ENCODE results near the gene SEL1L3. TPM values are rescaled to one million over a fixed set of nuclear protein-coding genes. Genes with fewer than 3 reads are reported as not detected.

Gene SEL1L3
- total RNA-seq, 1 experiment from 2014 or later, result 48.3 TPM

- Histone ChIP-seq H3K79me2 (ENCODE audit: insufficient read depth, low read length) (no peaks in the 10 kb centered on the region), H3K27ac (ENCODE audit: insufficient read length, low read depth, low read length) (no peak overlapping the region), H3T11ph (ENCODE audit: low read length) (no peak overlapping the region), H2BK12ac (ENCODE audit: insufficient read length, low read depth, low read length) (no peak overlapping the region), H3K9ac (ENCODE audit: extremely low read depth, insufficient read length, low read length) (no peak overlapping the region), H2AFZ (ENCODE audit: low read length) (no peak overlapping the region), H2BK120ac (ENCODE audit: low read depth, low read length, poor library complexity, severe bottlenecking) (no peak overlapping the region), H4K20me1 (ENCODE audit: control insufficient read depth, insufficient read depth, insufficient read length) (no peaks in the 10 kb centered on the region), H3K4ac (ENCODE audit: low read depth, low read length) (no peak overlapping the region), H3K9me3 (ENCODE audit: control insufficient read depth, low read depth, low read length) (no peaks in the 10 kb centered on the region), H3K18ac (ENCODE audit: insufficient read length, low read depth, low read length) (no peak overlapping the region), H2AK5ac (ENCODE audit: insufficient read length, low read length) (no peak overlapping the region), H3K4me1 (ENCODE audit: insufficient read depth, low read length) (no peaks in the 10 kb centered on the region), H4K8ac (replicated peaks; ENCODE audit: insufficient read length, low read depth, low read length) (no peak overlapping the region), H2BK15ac (ENCODE audit: low read depth, low read length) (no peak overlapping the region), H3K23ac (ENCODE audit: insufficient read length, low read depth, low read length) (no peak overlapping the region), H4K5ac (ENCODE audit: insufficient read length, low read depth, low read length) (no peak overlapping the region), H3K14ac (ENCODE audit: insufficient read depth, low read length) (no peak overlapping the region; the same call in 1 of the 2 replicates), H2BK20ac (ENCODE audit: low read depth, low read length, poor library complexity, severe bottlenecking) (no peak overlapping the region), H2BK5ac (ENCODE audit: insufficient read length, low read length) (no peak overlapping the region), H4K91ac (ENCODE audit: insufficient read length, low read depth, low read length) (no peak overlapping the region), H3K4me2 (ENCODE audit: insufficient read depth, insufficient read length, low read length) (no peak overlapping the region), H3K79me1 (ENCODE audit: insufficient read depth, low read depth, low read length, poor library complexity, severe bottlenecking) (no peaks in the 10 kb centered on the region), H3K56ac (ENCODE audit: insufficient read length, low read depth, low read length) (no peak overlapping the region), H3K23me2 (ENCODE audit: insufficient read length, low read depth, low read length, poor library complexity, severe bottlenecking) (no peaks in the 10 kb centered on the region), H3K27me3 (ENCODE audit: insufficient read depth, low read length) (no peaks in the 10 kb centered on the region)
- Mint-ChIP-seq H3K9me3 (no peaks in the 10 kb centered on the region), H3K4me1 (0 out of 4 replicates have a peak, but pooled peaks cover 0 to 3% of the 10 kb centered on the region in 2 experiments), H3K27ac (peak overlapping the region; percentile 10 to 69 (median 16); a peak in 3 of 7 replicates), H3K27me3 (ENCODE audit: low read depth) (no peaks in the 10 kb centered on the region), H3K36me3 (ENCODE audit: insufficient read depth in 1 of 3, low read depth in 3 of 3) (peaks cover 30 to 57% (median 36%) of the 10 kb centered on the region in 3 experiments), H3K4me3 (no peak overlapping the region)
- DNase-seq, result no peak
- WGBS (ENCODE audit: extremely low coverage, insufficient read length, low lambda C conversion rate), result no CpG with 5 or more reads among the region's 7 CpGs
- TF ChIP-seq CTCF (conservative IDR thresholded peaks at IDR 0.05), result no peak
These were observed 80.3 kb downstream of the SEL1L3 start for GRCh38 chr4:25782482-25782881.

Data from H9 (cell line).